Astrocyte (in vitro differentiated cells and primary cell): ENCODE results near the gene THSD7B. TPM values are rescaled to one million over a fixed set of nuclear protein-coding genes. Genes with fewer than 3 reads are reported as not detected.
A peak's percentile ranks its signal among the peaks of the same experiment; 100 is the strongest.
"Not testable (repeated sequence)": the region's sequence is repeated elsewhere in the genome, so short reads cannot be mapped to it uniquely, and the experiment has no call there.

ENCODE experiments used
- DNase-seq: peaks from one replicate; pipeline ENCODE4 v3.0.0-alpha.2; 2010; ENCODE audit warnings: low read depth
- FAIRE-seq: peaks from 2 replicates; lab custom pipeline; 2011; peaks lifted over from hg19 to GRCh38; lab: Jason Lieb, UNC
- H2AFZ ChIP-seq: 2 replicates; pipeline ENCODE4 v1.6.0; 2012; ENCODE audit warnings: low read depth, low read length, inconsistent platforms
- H3K27ac ChIP-seq: 2 replicates; pipeline ENCODE4 v1.5.1; 2011; ENCODE audit warnings: low read depth, low read length, inconsistent platforms
- H3K27me3 ChIP-seq: 2 replicates; pipeline ENCODE4 v1.6.0; 2011; ENCODE audit warnings: low read length, inconsistent platforms; ENCODE audit not compliant: insufficient read depth
- H3K36me3 ChIP-seq: 2 replicates; pipeline ENCODE4 v1.5.1; 2011; ENCODE audit warnings: low read length, inconsistent platforms; ENCODE audit not compliant: insufficient read depth
- H3K4me1 ChIP-seq: 2 replicates; pipeline ENCODE4 v1.5.1; 2011; ENCODE audit warnings: low read length, inconsistent platforms; ENCODE audit not compliant: insufficient read depth
- H3K4me2 ChIP-seq: 2 replicates; pipeline ENCODE4 v1.6.0; 2012; ENCODE audit warnings: low read length, inconsistent platforms
- H3K4me3 ChIP-seq: 2 replicates; pipeline ENCODE4 v1.5.1; 2011; ENCODE audit warnings: low read depth, mild to moderate bottlenecking, low read length, inconsistent platforms; ENCODE audit not compliant: insufficient read depth
- H3K79me2 ChIP-seq: 2 replicates; pipeline ENCODE4 v1.6.0; 2012; ENCODE audit warnings: mild to moderate bottlenecking, low read length, inconsistent platforms; ENCODE audit not compliant: insufficient read depth
- H3K9ac ChIP-seq: 2 replicates; pipeline ENCODE4 v1.6.0; 2012; ENCODE audit warnings: mild to moderate bottlenecking, low read length, inconsistent platforms
- H3K9me3 ChIP-seq: 2 replicates; pipeline ENCODE4 v1.5.1; 2012; ENCODE audit warnings: low read depth, mild to moderate bottlenecking, low read length, inconsistent platforms; ENCODE audit not compliant: insufficient read depth
- H4K20me1 ChIP-seq: 2 replicates; pipeline ENCODE4 v1.6.0; 2012; ENCODE audit warnings: low read length, inconsistent platforms; ENCODE audit not compliant: insufficient read depth
- H3K27ac Mint-ChIP-seq: one replicate; pipeline ENCODE4 v1.8.0; 2021; ENCODE audit warnings: mild to moderate bottlenecking, mixed read lengths; ENCODE audit not compliant: unreplicated experiment
- H3K27me3 Mint-ChIP-seq: one replicate; pipeline ENCODE4 v1.8.0; 2021; ENCODE audit warnings: low read depth, mixed read lengths; ENCODE audit not compliant: unreplicated experiment
- H3K36me3 Mint-ChIP-seq: one replicate; pipeline ENCODE4 v1.8.0; 2021; ENCODE audit warnings: low read depth, mixed read lengths; ENCODE audit not compliant: unreplicated experiment
- H3K4me1 Mint-ChIP-seq: one replicate; pipeline ENCODE4 v1.8.0; 2021; ENCODE audit warnings: low read depth, mixed read lengths; ENCODE audit not compliant: unreplicated experiment
- H3K4me3 Mint-ChIP-seq: one replicate; pipeline ENCODE4 v1.8.0; 2021; ENCODE audit warnings: mild to moderate bottlenecking, moderate library complexity, mixed read lengths; ENCODE audit not compliant: unreplicated experiment
- H3K9me3 Mint-ChIP-seq: one replicate; pipeline ENCODE4 v1.8.0; 2021; ENCODE audit warnings: mild to moderate bottlenecking, mixed read lengths; ENCODE audit not compliant: unreplicated experiment
- CTCF ChIP-seq: IDR thresholded peaks from 2 replicates; pipeline ENCODE4 v1.5.1; 2011; ENCODE audit warnings: low read depth, mild to moderate bottlenecking, inconsistent platforms, low read length, moderate library complexity; ENCODE audit not compliant: insufficient read depth
- EZH2 ChIP-seq: IDR thresholded peaks from 2 replicates; pipeline ENCODE4 v1.6.1; 2012; ENCODE audit warnings: mild to moderate bottlenecking, low read length, inconsistent platforms; ENCODE audit not compliant: insufficient read depth
- total RNA-seq: library from RNA; stranded (reverse); gene quantifications from 2 replicates; pipeline ENCODE4 v1.2.1, GENCODE V29; 2021

Gene THSD7B
- total RNA-seq, 1 donor from 2014 or later: 0.18 TPM

GRCh38 chr2:136751406-136751805 lies 13.9 kb upstream of the THSD7B start:
- no peaks in the 10 kb centered on the region for H3K27me3 ChIP-seq

GRCh38 chr2:136758504-136758903 lies 6.8 kb upstream of the THSD7B start:
- DNase-seq, H2AFZ ChIP-seq, H3K4me3 Mint-ChIP-seq, H3K27ac ChIP-seq, H3K4me1 ChIP-seq, H4K20me1 ChIP-seq, H3K9me3 Mint-ChIP-seq, H3K9ac ChIP-seq, H3K27me3 ChIP-seq, FAIRE-seq, H3K4me3 ChIP-seq, H3K9me3 ChIP-seq, H3K79me2 ChIP-seq, H3K36me3 ChIP-seq, H3K4me2 ChIP-seq, H3K36me3 Mint-ChIP-seq, H3K4me1 Mint-ChIP-seq, H3K27ac Mint-ChIP-seq: not testable (repeated sequence)
- peaks cover 35% of the 10 kb centered on the region for H3K27me3 Mint-ChIP-seq

More at GRCh38 chr2:136751406-136751805, 13.9 kb upstream of the THSD7B start:
- no peak for DNase-seq
- no peak overlapping the region for H3K4me2 ChIP-seq
- H3K4me1 ChIP-seq: no peaks in the 10 kb centered on the region
- no peak for TF ChIP-seq EZH2
- no peak for TF ChIP-seq CTCF
- Mint-ChIP-seq H3K27ac (no peak overlapping the region), H3K9me3 (peaks cover 2% of the 10 kb centered on the region), H3K36me3 (no peaks in the 10 kb centered on the region), H3K4me1 (no peaks in the 10 kb centered on the region), H3K4me3 (no peak overlapping the region), H3K27me3 (peaks cover 12% of the 10 kb centered on the region)
- no peak overlapping the region for H3K4me3 ChIP-seq
- H3K79me2 ChIP-seq: no peaks in the 10 kb centered on the region
- H3K9me3 ChIP-seq: no peaks in the 10 kb centered on the region
- H4K20me1 ChIP-seq: no peaks in the 10 kb centered on the region
- H3K36me3 ChIP-seq: no peaks in the 10 kb centered on the region
- FAIRE-seq: no peak
- H3K27ac ChIP-seq: no peak overlapping the region
- no peak overlapping the region for H3K9ac ChIP-seq
- H2AFZ ChIP-seq: no peak overlapping the region

GRCh38 chr2:136764452-136765255 lies 691 bp upstream of the THSD7B start:
- Mint-ChIP-seq H3K27me3 (peaks cover 61% of the 10 kb centered on the region), H3K4me3 (peak overlapping the region; percentile 81), H3K36me3 (no peaks in the 10 kb centered on the region), H3K9me3 (no peaks in the 10 kb centered on the region), H3K4me1 (peaks cover 2% of the 10 kb centered on the region), H3K27ac (no peak overlapping the region)
- Histone ChIP-seq H3K4me2 (peak overlapping the region; percentile 78), H4K20me1 (no peaks in the 10 kb centered on the region), H3K36me3 (no peaks in the 10 kb centered on the region), H3K27me3 (peaks cover 38% of the 10 kb centered on the region), H2AFZ (no peak overlapping the region), H3K4me1 (no peaks in the 10 kb centered on the region), H3K9ac (no peak overlapping the region), H3K9me3 (peaks cover 3% of the 10 kb centered on the region), H3K4me3 (no peak overlapping the region), H3K27ac (no peak overlapping the region), H3K79me2 (no peaks in the 10 kb centered on the region)
- FAIRE-seq (no peak), DNase-seq (no peak)
- TF ChIP-seq CTCF: no peak
- TF ChIP-seq EZH2: peak; percentile 28
